ENCODE measurements around the gene GCK.

GCK gene

DNA sequence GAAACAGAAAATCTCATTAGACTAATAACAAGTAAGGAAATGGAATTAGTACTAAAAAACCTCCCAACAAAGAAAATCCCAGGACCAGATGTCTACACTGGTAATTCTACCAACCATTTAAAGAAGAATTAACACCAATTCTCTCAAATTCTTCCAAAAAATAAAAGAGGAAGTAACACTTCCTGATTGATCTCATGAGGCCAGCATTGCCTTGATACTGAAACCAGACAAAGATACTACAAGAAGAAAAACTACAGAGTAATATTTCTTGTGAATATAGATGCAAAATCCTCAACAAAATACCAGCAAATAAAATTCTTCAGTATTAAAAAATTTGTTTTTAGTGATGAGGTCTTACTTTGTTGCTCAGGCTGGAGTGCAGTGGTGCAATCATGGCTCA, 21.3 kb downstream of the GCK start:
- Histone ChIP-seq H3K9me2 (replicated peaks; ENCODE audit: control insufficient read depth, low read length) (no peaks in the 10 kb centered on the region), H3K27ac (ENCODE audit: low read depth, low read length) (no peak overlapping the region), H3K9me3 (ENCODE audit: control insufficient read depth, insufficient read depth, low read length) (no peaks in the 10 kb centered on the region), H3K4me3 (ENCODE audit: low read length) (no peak overlapping the region), H3K79me2 (ENCODE audit: control insufficient read depth, low read length) (no peaks in the 10 kb centered on the region), H3K4me2 (ENCODE audit: low read length) (peak overlapping the region; percentile 6; the same call in 1 of the 2 replicates), H3K4me1 (ENCODE audit: control insufficient read depth, low read length) (peaks cover 7% of the 10 kb centered on the region), H4K20me1 (ENCODE audit: control insufficient read depth, insufficient read depth, low read depth, low read length) (no peaks in the 10 kb centered on the region), H3F3A (ENCODE audit: control insufficient read depth, insufficient read depth) (no peaks in the 10 kb centered on the region), H3K36me3 (ENCODE audit: control insufficient read depth, low read length) (no peaks in the 10 kb centered on the region), H3K27me3 (ENCODE audit: control insufficient read depth, low read length) (peaks cover 28% of the 10 kb centered on the region)
- no peak for TF ChIP-seq CTCF (IDR thresholded peaks at IDR 0.05; ENCODE audit: low read depth, low read length, poor library complexity, severe bottlenecking)
- no peak for TF ChIP-seq EZH2phosphoT487 (IDR thresholded peaks at IDR 0.05; ENCODE audit: borderline replicate concordance, low read length)

- no peaks in the 10 kb centered on the region for H3K9me2 ChIP-seq (replicated peaks; ENCODE audit: control insufficient read depth, low read length)
- no peaks in the 10 kb centered on the region for H3K36me3 ChIP-seq (ENCODE audit: control insufficient read depth, low read length)
- TF ChIP-seq CTCF (IDR thresholded peaks at IDR 0.05; ENCODE audit: low read depth, low read length, poor library complexity, severe bottlenecking) (no peak), EZH2phosphoT487 (IDR thresholded peaks at IDR 0.05; ENCODE audit: borderline replicate concordance, low read length) (no peak)
- H3K4me1 ChIP-seq (ENCODE audit: control insufficient read depth, low read length), result peaks cover 7% of the 10 kb centered on the region
- H3K27me3 ChIP-seq (ENCODE audit: control insufficient read depth, low read length), result peaks cover 14% of the 10 kb centered on the region
- H3K27ac ChIP-seq (ENCODE audit: low read depth, low read length), result no peak overlapping the region
- H3F3A ChIP-seq (ENCODE audit: control insufficient read depth, insufficient read depth), result no peaks in the 10 kb centered on the region
- no peak overlapping the region for H3K4me2 ChIP-seq (ENCODE audit: low read length)
- H3K9me3 ChIP-seq (ENCODE audit: control insufficient read depth, insufficient read depth, low read length), result no peaks in the 10 kb centered on the region
- no peaks in the 10 kb centered on the region for H3K79me2 ChIP-seq (ENCODE audit: control insufficient read depth, low read length)
- H4K20me1 ChIP-seq (ENCODE audit: control insufficient read depth, insufficient read depth, low read depth, low read length), result no peaks in the 10 kb centered on the region
- no peak overlapping the region for H3K4me3 ChIP-seq (ENCODE audit: low read length)
Observed at GRCh38 chr7:44163591-44163990, 25.6 kb downstream of the GCK start.

DNA sequence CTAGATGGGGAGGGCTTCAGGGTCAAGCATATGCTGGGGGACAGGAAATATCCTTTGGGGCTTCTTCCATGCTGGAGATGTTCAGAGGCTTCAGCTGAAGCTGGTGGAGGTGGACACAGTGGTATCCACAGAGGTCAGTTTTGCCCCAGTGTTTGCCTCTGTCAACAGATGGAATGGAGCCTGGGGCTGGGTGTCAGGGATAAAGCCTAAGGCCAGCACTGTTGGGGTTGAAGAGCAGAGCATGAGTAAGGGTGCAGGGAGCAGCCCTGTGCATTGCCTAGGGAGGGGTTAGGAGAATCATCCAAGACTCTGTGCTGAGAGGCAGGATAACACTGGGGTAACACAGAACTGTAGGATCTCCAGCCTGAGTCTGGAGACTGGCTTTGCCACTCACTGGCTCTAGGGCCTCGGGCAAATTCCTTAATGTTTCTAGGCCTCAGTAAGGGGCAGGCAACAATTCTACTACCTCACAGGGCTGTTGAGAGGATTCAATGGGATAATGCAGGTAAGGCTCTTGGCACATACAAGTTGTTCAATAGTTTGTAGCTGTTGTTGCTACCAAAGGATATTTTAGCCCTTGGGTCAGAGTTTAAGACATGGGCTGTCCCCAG, 26.3 kb downstream of the GCK start:
- Histone ChIP-seq H3F3A (ENCODE audit: control insufficient read depth, insufficient read depth) (no peaks in the 10 kb centered on the region), H3K79me2 (ENCODE audit: control insufficient read depth, low read length) (no peaks in the 10 kb centered on the region), H3K9me3 (ENCODE audit: control insufficient read depth, insufficient read depth, low read length) (no peaks in the 10 kb centered on the region), H3K27me3 (ENCODE audit: control insufficient read depth, low read length) (peaks cover 15% of the 10 kb centered on the region), H3K36me3 (ENCODE audit: control insufficient read depth, low read length) (no peaks in the 10 kb centered on the region), H3K4me1 (ENCODE audit: control insufficient read depth, low read length) (peaks cover 4% of the 10 kb centered on the region), H3K27ac (ENCODE audit: low read depth, low read length) (no peak overlapping the region), H3K4me2 (ENCODE audit: low read length) (no peak overlapping the region), H3K4me3 (ENCODE audit: low read length) (no peak overlapping the region), H4K20me1 (ENCODE audit: control insufficient read depth, insufficient read depth, low read depth, low read length) (no peaks in the 10 kb centered on the region), H3K9me2 (replicated peaks; ENCODE audit: control insufficient read depth, low read length) (no peaks in the 10 kb centered on the region)
- no peak for TF ChIP-seq CTCF (IDR thresholded peaks at IDR 0.05; ENCODE audit: low read depth, low read length, poor library complexity, severe bottlenecking)
- TF ChIP-seq EZH2phosphoT487 (IDR thresholded peaks at IDR 0.05; ENCODE audit: borderline replicate concordance, low read length), result no peak
